OCI-LY7 (cell line): Measurements from ENCODE around the gene IL17A.

ENCODE experiments used
- EZH2phosphoT487 ChIP-seq: fragments of 200-600 bp; sonication (generic); IDR thresholded peaks from 2 replicates; pipeline ENCODE4 v1.6.1; 2018; ENCODE audit warnings: low read depth, borderline replicate concordance, mild to moderate bottlenecking, mixed run types, antibody characterized with exemption, low read length, moderate library complexity, mixed read lengths
- TF ChIP-seq, protein P1 (sequence below): fragments of 200-600 bp; sonication (generic); conservative IDR thresholded peaks from 2 replicates; pipeline ENCODE4 v1.5.1; 2014; ENCODE audit warnings: mild to moderate bottlenecking, antibody characterized with exemption, low read length, moderate library complexity, mixed read lengths

DNA sequence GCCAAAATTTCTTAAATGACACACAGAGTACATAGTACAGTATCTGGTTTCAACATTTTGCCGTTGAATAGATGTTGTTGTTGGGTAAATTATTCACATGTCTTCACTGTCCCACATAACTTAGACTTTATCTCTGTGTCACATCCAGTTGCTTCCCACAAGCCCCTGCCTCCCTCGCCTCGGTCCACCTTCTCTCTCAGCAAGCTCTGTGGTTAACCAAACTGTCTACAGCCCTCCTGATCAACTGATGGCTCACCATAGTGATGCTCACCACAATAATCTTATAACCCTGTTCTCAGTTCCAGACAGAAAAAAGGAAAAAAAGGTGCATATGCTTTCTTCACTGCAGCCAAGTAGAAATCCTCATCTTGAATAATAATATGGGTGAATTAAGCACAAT is 35.1 kb downstream of the IL17A start:
- TF ChIP-seq, protein P1, sequence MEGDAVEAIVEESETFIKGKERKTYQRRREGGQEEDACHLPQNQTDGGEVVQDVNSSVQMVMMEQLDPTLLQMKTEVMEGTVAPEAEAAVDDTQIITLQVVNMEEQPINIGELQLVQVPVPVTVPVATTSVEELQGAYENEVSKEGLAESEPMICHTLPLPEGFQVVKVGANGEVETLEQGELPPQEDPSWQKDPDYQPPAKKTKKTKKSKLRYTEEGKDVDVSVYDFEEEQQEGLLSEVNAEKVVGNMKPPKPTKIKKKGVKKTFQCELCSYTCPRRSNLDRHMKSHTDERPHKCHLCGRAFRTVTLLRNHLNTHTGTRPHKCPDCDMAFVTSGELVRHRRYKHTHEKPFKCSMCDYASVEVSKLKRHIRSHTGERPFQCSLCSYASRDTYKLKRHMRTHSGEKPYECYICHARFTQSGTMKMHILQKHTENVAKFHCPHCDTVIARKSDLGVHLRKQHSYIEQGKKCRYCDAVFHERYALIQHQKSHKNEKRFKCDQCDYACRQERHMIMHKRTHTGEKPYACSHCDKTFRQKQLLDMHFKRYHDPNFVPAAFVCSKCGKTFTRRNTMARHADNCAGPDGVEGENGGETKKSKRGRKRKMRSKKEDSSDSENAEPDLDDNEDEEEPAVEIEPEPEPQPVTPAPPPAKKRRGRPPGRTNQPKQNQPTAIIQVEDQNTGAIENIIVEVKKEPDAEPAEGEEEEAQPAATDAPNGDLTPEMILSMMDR = no peak
- no peak for TF ChIP-seq EZH2phosphoT487
